ENCODE measurements around the gene SPAG16.

SPAG16 gene

DNA sequence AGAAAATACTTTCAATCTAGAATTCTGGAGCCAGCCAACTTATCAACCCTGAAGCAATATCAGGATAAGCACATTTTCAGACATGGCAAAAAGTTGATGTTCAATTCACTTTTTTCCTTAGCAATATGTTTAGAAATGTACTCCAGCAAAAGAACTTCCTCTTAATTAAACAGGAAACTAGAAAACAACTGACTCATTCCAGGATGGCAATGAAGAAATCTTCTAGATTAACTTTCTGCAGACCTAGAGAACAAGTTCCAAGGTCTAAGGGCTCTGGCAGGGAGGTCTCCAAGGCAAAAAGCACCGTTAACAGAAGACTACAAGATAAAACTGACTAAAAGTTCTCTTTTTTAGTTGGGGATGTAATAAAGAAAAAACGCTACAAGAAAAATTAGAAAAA lies 1057.4 kb downstream of the SPAG16 start:
- TF ChIP-seq EZH2phosphoT487 (conservative IDR thresholded peaks at IDR 0.05; ENCODE audit: low read length), result no peak
- TF ChIP-seq, protein P1, sequence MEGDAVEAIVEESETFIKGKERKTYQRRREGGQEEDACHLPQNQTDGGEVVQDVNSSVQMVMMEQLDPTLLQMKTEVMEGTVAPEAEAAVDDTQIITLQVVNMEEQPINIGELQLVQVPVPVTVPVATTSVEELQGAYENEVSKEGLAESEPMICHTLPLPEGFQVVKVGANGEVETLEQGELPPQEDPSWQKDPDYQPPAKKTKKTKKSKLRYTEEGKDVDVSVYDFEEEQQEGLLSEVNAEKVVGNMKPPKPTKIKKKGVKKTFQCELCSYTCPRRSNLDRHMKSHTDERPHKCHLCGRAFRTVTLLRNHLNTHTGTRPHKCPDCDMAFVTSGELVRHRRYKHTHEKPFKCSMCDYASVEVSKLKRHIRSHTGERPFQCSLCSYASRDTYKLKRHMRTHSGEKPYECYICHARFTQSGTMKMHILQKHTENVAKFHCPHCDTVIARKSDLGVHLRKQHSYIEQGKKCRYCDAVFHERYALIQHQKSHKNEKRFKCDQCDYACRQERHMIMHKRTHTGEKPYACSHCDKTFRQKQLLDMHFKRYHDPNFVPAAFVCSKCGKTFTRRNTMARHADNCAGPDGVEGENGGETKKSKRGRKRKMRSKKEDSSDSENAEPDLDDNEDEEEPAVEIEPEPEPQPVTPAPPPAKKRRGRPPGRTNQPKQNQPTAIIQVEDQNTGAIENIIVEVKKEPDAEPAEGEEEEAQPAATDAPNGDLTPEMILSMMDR (IDR thresholded peaks at IDR 0.05; ENCODE audit: insufficient read depth, low read length, poor library complexity, severe bottlenecking), result no peak
- no peaks in the 10 kb centered on the region for H3F3A ChIP-seq (ENCODE audit: insufficient read depth)
- H3K27ac ChIP-seq (ENCODE audit: low read depth, low read length), result no peak overlapping the region
- no peak overlapping the region for H3K4me2 ChIP-seq (ENCODE audit: low read depth, low read length, poor library complexity, severe bottlenecking)
- no peak overlapping the region for H3K9ac ChIP-seq (ENCODE audit: low read length)
- 0 out of 2 replicates have a peak, but pooled peaks cover 6% of the 10 kb centered on the region for H3K27me3 ChIP-seq (ENCODE audit: low read length)
- no peaks in the 10 kb centered on the region for H3K9me2 ChIP-seq (replicated peaks; ENCODE audit: insufficient read depth, low read length)
- no peaks in the 10 kb centered on the region for H3K79me2 ChIP-seq (ENCODE audit: insufficient read depth, low read length)
- no peaks in the 10 kb centered on the region for H3K36me3 ChIP-seq (ENCODE audit: low read length)
- H3K9me3 ChIP-seq (ENCODE audit: insufficient read depth, low read length), result no peaks in the 10 kb centered on the region
- no peak overlapping the region for H2AFZ ChIP-seq (ENCODE audit: low read depth, low read length, severe bottlenecking)
- no peak overlapping the region for H3K4me3 ChIP-seq (ENCODE audit: insufficient read depth, low read length, poor library complexity, severe bottlenecking)
- no peaks in the 10 kb centered on the region for H4K20me1 ChIP-seq (ENCODE audit: low read depth, low read length)

DNA sequence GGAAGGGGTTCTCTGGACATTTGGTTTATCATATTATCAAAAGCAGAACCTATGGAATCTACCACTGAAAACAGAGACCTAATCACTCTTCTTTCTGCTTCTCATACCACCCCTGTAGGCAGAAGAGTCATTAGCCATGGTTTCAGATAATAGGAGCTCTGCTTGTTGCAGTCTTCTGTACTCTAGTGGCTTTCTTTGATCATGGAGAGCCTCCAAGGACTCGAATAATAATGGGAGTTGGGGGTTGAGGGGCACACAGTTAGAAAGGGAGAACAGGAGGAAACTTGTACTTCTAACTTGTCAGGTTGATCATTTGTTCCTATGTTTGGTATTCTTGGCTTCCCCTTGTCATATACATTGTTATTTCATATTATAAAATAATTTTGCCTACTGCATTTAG lies 1074.2 kb downstream of the SPAG16 start:
- H3K79me2 ChIP-seq (ENCODE audit: insufficient read depth, low read length), result no peaks in the 10 kb centered on the region
- H4K20me1 ChIP-seq (ENCODE audit: low read depth, low read length), result no peaks in the 10 kb centered on the region
- H3K36me3 ChIP-seq (ENCODE audit: low read length), result no peaks in the 10 kb centered on the region
- no peak overlapping the region for H3K4me3 ChIP-seq (ENCODE audit: insufficient read depth, low read length, poor library complexity, severe bottlenecking)
- no peaks in the 10 kb centered on the region for H3K27me3 ChIP-seq (ENCODE audit: low read length)
- TF ChIP-seq, protein P1 (IDR thresholded peaks at IDR 0.05; ENCODE audit: insufficient read depth, low read length, poor library complexity, severe bottlenecking), result no peak
- TF ChIP-seq EZH2phosphoT487 (conservative IDR thresholded peaks at IDR 0.05; ENCODE audit: low read length), result no peak
- no peak overlapping the region for H3K9ac ChIP-seq (ENCODE audit: low read length)
- H3K27ac ChIP-seq (ENCODE audit: low read depth, low read length), result no peak overlapping the region
- H3K9me2 ChIP-seq (replicated peaks; ENCODE audit: insufficient read depth, low read length), result no peaks in the 10 kb centered on the region
- H2AFZ ChIP-seq (ENCODE audit: low read depth, low read length, severe bottlenecking), result no peak overlapping the region
- no peak overlapping the region for H3K4me2 ChIP-seq (ENCODE audit: low read depth, low read length, poor library complexity, severe bottlenecking)
- H3K9me3 ChIP-seq (ENCODE audit: insufficient read depth, low read length), result no peaks in the 10 kb centered on the region
- no peaks in the 10 kb centered on the region for H3F3A ChIP-seq (ENCODE audit: insufficient read depth)

DNA sequence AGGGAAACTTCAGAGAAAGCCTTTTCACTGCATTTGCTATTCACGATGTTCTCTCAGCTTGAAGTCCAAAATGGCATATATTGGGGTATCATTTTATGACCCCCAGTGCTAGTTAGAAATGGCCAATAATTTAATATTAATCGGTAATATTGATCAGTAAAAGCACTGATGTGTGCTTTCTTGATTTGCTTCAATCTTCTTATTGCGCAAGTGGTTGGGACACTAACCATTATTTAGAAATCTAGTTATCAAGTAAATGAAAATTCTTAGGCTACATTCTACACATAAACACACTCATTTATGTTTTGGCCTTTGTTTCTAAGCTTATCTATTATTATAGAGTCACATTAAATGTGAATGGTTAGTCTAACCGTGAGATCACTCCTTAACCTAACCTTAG lies 1076.9 kb downstream of the SPAG16 start:
- Histone ChIP-seq H3K27ac (ENCODE audit: low read depth, low read length) (no peak overlapping the region), H3F3A (ENCODE audit: insufficient read depth) (no peaks in the 10 kb centered on the region), H3K79me2 (ENCODE audit: insufficient read depth, low read length) (no peaks in the 10 kb centered on the region), H2AFZ (ENCODE audit: low read depth, low read length, severe bottlenecking) (no peak overlapping the region), H4K20me1 (ENCODE audit: low read depth, low read length) (no peaks in the 10 kb centered on the region), H3K4me3 (ENCODE audit: insufficient read depth, low read length, poor library complexity, severe bottlenecking) (no peak overlapping the region), H3K36me3 (ENCODE audit: low read length) (no peaks in the 10 kb centered on the region), H3K27me3 (ENCODE audit: low read length) (no peaks in the 10 kb centered on the region), H3K9me3 (ENCODE audit: insufficient read depth, low read length) (no peaks in the 10 kb centered on the region), H3K9me2 (replicated peaks; ENCODE audit: insufficient read depth, low read length) (no peaks in the 10 kb centered on the region), H3K4me2 (ENCODE audit: low read depth, low read length, poor library complexity, severe bottlenecking) (no peak overlapping the region), H3K9ac (ENCODE audit: low read length) (no peak overlapping the region)
- no peak for TF ChIP-seq EZH2phosphoT487 (conservative IDR thresholded peaks at IDR 0.05; ENCODE audit: low read length)

DNA sequence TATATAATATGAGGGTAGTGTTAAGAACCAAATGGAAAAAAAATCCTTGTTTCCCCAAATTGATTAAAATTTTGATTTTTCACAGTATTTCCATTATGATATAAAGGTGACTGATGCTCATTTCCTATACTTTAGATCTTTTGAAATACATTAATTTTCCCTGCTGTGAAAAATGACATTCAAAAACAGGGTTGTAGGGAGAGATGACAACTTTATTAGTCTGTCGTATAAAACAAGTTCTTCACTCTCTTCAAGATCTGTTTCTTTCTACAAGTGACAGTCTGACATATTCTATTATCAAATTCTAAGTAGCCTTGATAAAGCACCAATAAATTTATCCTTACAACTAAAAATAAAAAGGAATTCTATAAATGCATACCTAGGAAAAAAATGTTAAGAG lies 1081.3 kb downstream of the SPAG16 start:
- no peaks in the 10 kb centered on the region for H3K36me3 ChIP-seq (ENCODE audit: low read length)
- TF ChIP-seq EZH2phosphoT487 (conservative IDR thresholded peaks at IDR 0.05; ENCODE audit: low read length), result no peak
- TF ChIP-seq, protein P1 (IDR thresholded peaks at IDR 0.05; ENCODE audit: insufficient read depth, low read length, poor library complexity, severe bottlenecking), result no peak

More for the DNA sequence above, 1081.3 kb downstream of the SPAG16 start:
- no peaks in the 10 kb centered on the region for H3K79me2 ChIP-seq (ENCODE audit: insufficient read depth, low read length)
- H3K4me2 ChIP-seq (ENCODE audit: low read depth, low read length, poor library complexity, severe bottlenecking), result no peak overlapping the region
- no peak overlapping the region for H3K9ac ChIP-seq (ENCODE audit: low read length)
- no peaks in the 10 kb centered on the region for H3K27me3 ChIP-seq (ENCODE audit: low read length)
- H3K9me2 ChIP-seq (replicated peaks; ENCODE audit: insufficient read depth, low read length), result no peaks in the 10 kb centered on the region
- no peaks in the 10 kb centered on the region for H4K20me1 ChIP-seq (ENCODE audit: low read depth, low read length)
- no peak overlapping the region for H3K4me3 ChIP-seq (ENCODE audit: insufficient read depth, low read length, poor library complexity, severe bottlenecking)
- H3K27ac ChIP-seq (ENCODE audit: low read depth, low read length), result no peak overlapping the region
- no peaks in the 10 kb centered on the region for H3K9me3 ChIP-seq (ENCODE audit: insufficient read depth, low read length)
- no peaks in the 10 kb centered on the region for H3F3A ChIP-seq (ENCODE audit: insufficient read depth)
- no peak overlapping the region for H2AFZ ChIP-seq (ENCODE audit: low read depth, low read length, severe bottlenecking)
